GM18502 (cell line): ENCODE measurements around the gene STARD3.
A peak's percentile ranks its signal among the peaks of the same experiment; 100 is the strongest.
"Not testable (repeated sequence)": the region's sequence is repeated elsewhere in the genome, so short reads cannot be mapped to it uniquely, and the experiment has no call there.

Experiments
- ATAC-seq: cut with Tn5 transposase; IDR thresholded peaks from one replicate; pipeline ENCODE4 v1.9.1; 2021; ENCODE audit warnings: mild to moderate bottlenecking; ENCODE audit not compliant: unreplicated experiment, poor library complexity

Gene STARD3

GRCh38 chr17:39687101-39687545 is 50.2 kb downstream of the STARD3 start:
- ATAC-seq, result no peak

GRCh38 chr17:39687546-39688474 is 50.9 kb downstream of the STARD3 start, which contains the start of gene PGAP3:
Gene PGAP3 (minus strand): TSS chr17:39688057. CDS start chr17:39688014, 43 bp downstream.
- ATAC-seq, result peak; percentile 88

- ATAC-seq, result no peak
Measured at GRCh38 chr17:39688475-39688835, 51.5 kb downstream of the STARD3 start.

- ATAC-seq, result no peak
Measured at GRCh38 chr17:39688945-39689344, 52.0 kb downstream of the STARD3 start.

GRCh38 chr17:39694593-39694992 is 57.6 kb downstream of the STARD3 start:
- no peak for ATAC-seq

GRCh38 chr17:39695089-39695474 is 58.1 kb downstream of the STARD3 start:
- ATAC-seq, result no peak

GRCh38 chr17:39696731-39697130 is 59.8 kb downstream of the STARD3 start:
- no peak for ATAC-seq

GRCh38 chr17:39697961-39698360 is 61.0 kb downstream of the STARD3 start:
- ATAC-seq, result no peak

GRCh38 chr17:39699157-39699817 is 62.3 kb downstream of the STARD3 start:
- not testable (repeated sequence) for ATAC-seq

- ATAC-seq, result no peak
Measured at GRCh38 chr17:39699818-39700147, 62.8 kb downstream of the STARD3 start, which contains the start of gene ERBB2. Gene ERBB2 (plus strand): TSS chr17:39700064. CDS start chr17:39700239, 175 bp downstream.

- ATAC-seq, result no peak
Measured at GRCh38 chr17:39700148-39700987, 63.4 kb downstream of the STARD3 start.

GRCh38 chr17:39701012-39701783 is 64.3 kb downstream of the STARD3 start:
- ATAC-seq, result no peak

- no peak for ATAC-seq
Measured at GRCh38 chr17:39701784-39702422, 65.0 kb downstream of the STARD3 start.

GRCh38 chr17:39702901-39703893 is 66.3 kb downstream of the STARD3 start:
- ATAC-seq, result no peak

GRCh38 chr17:39703913-39704312 is 67.0 kb downstream of the STARD3 start:
- ATAC-seq, result no peak

- ATAC-seq, result no peak
Measured at GRCh38 chr17:39704821-39705551, 68.0 kb downstream of the STARD3 start.

- ATAC-seq, result no peak
Measured at GRCh38 chr17:39705786-39706348, 68.9 kb downstream of the STARD3 start.
